B cell (primary cell): ENCODE data around the gene TMEM131.

Source experiments
- EZH2 ChIP-seq: IDR thresholded peaks from 2 replicates; pipeline ENCODE4 v1.6.1; 2012; ENCODE audit warnings: borderline replicate concordance, low read depth, mild to moderate bottlenecking, moderate library complexity, low read length; ENCODE audit not compliant: insufficient read depth, poor library complexity, severe bottlenecking
- TF ChIP-seq, protein P1 (sequence below): fragments of 200-600 bp; IDR thresholded peaks from one replicate; pipeline ENCODE4 v1.8.0; 2022; ENCODE audit warnings: antibody characterized with exemption, mild to moderate bottlenecking

DNA sequence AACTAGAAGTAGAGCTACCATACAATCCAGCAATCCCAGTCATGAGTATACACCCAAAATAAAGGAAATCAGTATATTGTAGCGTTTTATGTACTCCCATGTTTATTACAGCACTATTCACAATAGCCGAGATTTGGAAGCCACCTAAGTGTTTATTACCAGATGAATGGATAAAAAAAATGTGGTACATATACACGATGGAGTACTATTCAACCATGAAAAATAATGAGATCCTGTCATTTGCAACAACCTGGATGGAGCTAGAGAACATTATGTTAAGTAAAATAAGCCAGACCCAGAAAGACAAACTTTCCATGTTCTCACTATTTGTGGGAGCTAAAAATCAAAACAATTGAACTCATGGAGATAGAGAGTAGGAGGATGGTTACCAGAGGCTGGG lies 131.9 kb downstream of the TMEM131 start:
- TF ChIP-seq, protein P1, sequence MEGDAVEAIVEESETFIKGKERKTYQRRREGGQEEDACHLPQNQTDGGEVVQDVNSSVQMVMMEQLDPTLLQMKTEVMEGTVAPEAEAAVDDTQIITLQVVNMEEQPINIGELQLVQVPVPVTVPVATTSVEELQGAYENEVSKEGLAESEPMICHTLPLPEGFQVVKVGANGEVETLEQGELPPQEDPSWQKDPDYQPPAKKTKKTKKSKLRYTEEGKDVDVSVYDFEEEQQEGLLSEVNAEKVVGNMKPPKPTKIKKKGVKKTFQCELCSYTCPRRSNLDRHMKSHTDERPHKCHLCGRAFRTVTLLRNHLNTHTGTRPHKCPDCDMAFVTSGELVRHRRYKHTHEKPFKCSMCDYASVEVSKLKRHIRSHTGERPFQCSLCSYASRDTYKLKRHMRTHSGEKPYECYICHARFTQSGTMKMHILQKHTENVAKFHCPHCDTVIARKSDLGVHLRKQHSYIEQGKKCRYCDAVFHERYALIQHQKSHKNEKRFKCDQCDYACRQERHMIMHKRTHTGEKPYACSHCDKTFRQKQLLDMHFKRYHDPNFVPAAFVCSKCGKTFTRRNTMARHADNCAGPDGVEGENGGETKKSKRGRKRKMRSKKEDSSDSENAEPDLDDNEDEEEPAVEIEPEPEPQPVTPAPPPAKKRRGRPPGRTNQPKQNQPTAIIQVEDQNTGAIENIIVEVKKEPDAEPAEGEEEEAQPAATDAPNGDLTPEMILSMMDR = no peak
- TF ChIP-seq EZH2 = no peak
